ENCODE results near the gene IL15RA. TPM values are rescaled to one million over a fixed set of nuclear protein-coding genes. Genes with fewer than 3 reads are reported as not detected.

Gene IL15RA
- total and polyA plus RNA-seq, 2 of the 8 experiments (the other 6 are each of a cell fraction or from before 2014, with no cell fraction given): 1.3 to 1.4 TPM

- Histone ChIP-seq H3K79me1 (ENCODE audit: low read depth, low read length) (no peaks in the 10 kb centered on the region), H3K79me2 (ENCODE audit: control insufficient read depth in 1 of 2, insufficient read depth in 2 of 2, low read length in 2 of 2) (no peaks in the 10 kb centered on the region), H3K23ac (ENCODE audit: insufficient read length) (no peak overlapping the region), H3K4me1 (replicated peaks in 1 of 4; ENCODE audit: control insufficient read depth in 3 of 4, insufficient read depth in 4 of 4, low read length in 3 of 4) (no peaks in the 10 kb centered on the region), H2BK5ac (ENCODE audit: low read depth, low read length) (no peak overlapping the region), H2BK120ac (replicated peaks; ENCODE audit: low read depth, low read length) (no peak overlapping the region), H2BK12ac (ENCODE audit: low read depth, low read length) (no peak overlapping the region), H3K36me3 (ENCODE audit: control insufficient read depth in 2 of 4, insufficient read depth in 4 of 4, low read length in 3 of 4) (peaks cover 49 to 85% (median 81%) of the 10 kb centered on the region in 4 experiments), H4K8ac (ENCODE audit: extremely low read depth, insufficient read depth, low read length) (no peak overlapping the region), H3K9me3 (ENCODE audit: insufficient read depth in 2 of 2, low read depth in 1 of 2, low read length in 1 of 2) (no peaks in the 10 kb centered on the region), H3K27me3 (replicated peaks in 1 of 4; ENCODE audit: control insufficient read depth in 3 of 4, extremely low read depth in 1 of 4, insufficient read depth in 3 of 4, low read length in 3 of 4) (no peaks in the 10 kb centered on the region), H4K20me1 (replicated peaks in 1 of 2; ENCODE audit: control insufficient read depth in 1 of 2, insufficient read depth in 2 of 2, low read length in 2 of 2) (peaks cover 2 to 4% of the 10 kb centered on the region in 2 experiments), H3K9ac (replicated peaks in 1 of 4; ENCODE audit: extremely low read depth in 1 of 4, low read depth in 3 of 4, low read length in 3 of 4) (no peak overlapping the region), H3K18ac (ENCODE audit: extremely low read depth, low read length) (no peak overlapping the region), H3K14ac (ENCODE audit: insufficient read length) (no peak overlapping the region), H3K4me2 (ENCODE audit: insufficient read depth in 1 of 2, low read depth in 2 of 2, low read length in 2 of 2) (no peak overlapping the region), H2AK5ac (ENCODE audit: low read depth, low read length) (no peak overlapping the region), H2AFZ (ENCODE audit: low read length) (no peak overlapping the region), H3K4me3 (ENCODE audit: extremely low read depth in 1 of 4, insufficient read depth in 2 of 4, low read depth in 3 of 4, low read length in 4 of 4) (no peak overlapping the region), H2BK20ac (ENCODE audit: low read length) (no peak overlapping the region), H4K5ac (ENCODE audit: insufficient read length, low read depth, low read length) (no peak overlapping the region), H4K91ac (replicated peaks; ENCODE audit: insufficient read length, low read length) (no peak overlapping the region), H3K23me2 (ENCODE audit: low read depth, low read length) (peaks cover 4% of the 10 kb centered on the region; the same call in 1 of the 2 replicates), H3K56ac (replicated peaks; ENCODE audit: insufficient read length, low read depth, low read length) (no peak overlapping the region), H2BK15ac (ENCODE audit: low read length) (no peak overlapping the region), H3K27ac (ENCODE audit: low read depth, low read length) (no peak overlapping the region), H3K4ac (replicated peaks; ENCODE audit: insufficient read length, low read depth, low read length) (no peak overlapping the region)
- FAIRE-seq (no peak), DNase-seq (ENCODE audit: low read depth in 1 of 2, low spot score in 2 of 2) (no peak)
- ChIA-PET POLR2A (ENCODE audit: partially characterized antibody) (interaction anchor here (0.9 to 1.3 kb wide), 2 partner anchors 25 to 59 kb away, joined by 3 read pairs; no protein-coding TSS in a partner anchor), CTCF (ENCODE audit: partially characterized antibody) (no interaction called here)
- TF ChIP-seq MAFK (IDR thresholded peaks at IDR 0.05; ENCODE audit: low read depth, low read length) (no peak), POLR2AphosphoS5 (IDR thresholded peaks at IDR 0.05; ENCODE audit: low read depth, low read length) (no peak), ASH2L (IDR thresholded peaks at IDR 0.05; ENCODE audit: low read length) (no peak), ATF2 (IDR thresholded peaks at IDR 0.05; ENCODE audit: low read length) (no peak), NANOG (IDR thresholded peaks at IDR 0.05; ENCODE audit: insufficient read depth, low read depth, low read length, poor library complexity, severe bottlenecking) (no peak), TAF7 (optimal IDR thresholded peaks at IDR 0.05; ENCODE audit: borderline replicate concordance, low read depth, low read length) (no peak), RBBP5 (IDR thresholded peaks at IDR 0.05; ENCODE audit: borderline replicate concordance, low read depth, low read length) (no peak)
- WGBS, 2 experiments (ENCODE audit: extremely low coverage in 1 of 2, insufficient coverage in 1 of 2, insufficient read length in 1 of 2, insufficient replicate concordance in 2 of 2, low coverage in 1 of 2, low lambda C conversion rate in 2 of 2, missing lambda C conversion rate in 1 of 2): 89% methylated on average over 4 of the region's 4 CpGs; no CpG with 5 or more reads in 1 of the 2 experiments
These were observed 58.6 kb downstream of the IL15RA start for GRCh38 chr10:5918763-5919162.
